AG04449 (cell line): ENCODE results near the gene RAB11A.

Experiments used
- CTCF ChIA-PET: fragments of 350-600 bp; formaldehyde crosslinking; extraction: SDS; loops from one replicate; lab custom pipeline; 2021; ENCODE audit warnings: antibody characterized with exemption; lab: Yijun Ruan, JAX
- POLR2A ChIA-PET: fragments of 400-600, 350-600 bp; formaldehyde crosslinking; extraction: SDS; loops from one replicate; lab custom pipeline; 2020; ENCODE audit warnings: antibody characterized with exemption, inconsistent platforms; lab: Yijun Ruan, JAX
- DNase-seq: peaks from one replicate; pipeline ENCODE4 v3.0.0-alpha.2; 2010; ENCODE audit warnings: low read depth, low spot score
- H3K4me3 ChIP-seq: 2 replicates; pipeline ENCODE4 v1.5.1; 2011; ENCODE audit warnings: low read depth, mild to moderate bottlenecking, control low read depth, low read length
- CTCF ChIP-seq: IDR thresholded peaks from one replicate; pipeline ENCODE4 v1.5.1; 2011; ENCODE audit warnings: mild to moderate bottlenecking, moderate library complexity, low read length, control low read depth, inconsistent platforms; ENCODE audit not compliant: insufficient read depth; ENCODE audit errors: missing control alignments

RAB11A gene

GRCh38 chr15:65869126-65869953 is at the start of gene RAB11A:
TSS of gene RAB11A (plus strand) at chr15:65869491. CDS start at chr15:65869586, 95 bp downstream.
- ChIA-PET CTCF (interaction anchor here (0.6 to 5.3 kb wide), 12 partner anchors 9 to 419 kb away, joined by 3 to 35 read pairs (median 4); partner anchors contain the start of gene INTS14), POLR2A (interaction anchor here (0.5 to 1.7 kb wide), 10 partner anchors 10 to 1270 kb away, joined by 3 to 16 read pairs (median 4); partner anchors contain the start of genes DENND4A and INTS14)
- peak within 1 kb of the TSS; percentile 97 for H3K4me3 ChIP-seq
- peak; percentile 78 for DNase-seq
- TF ChIP-seq CTCF = peak; percentile 62

- POLR2A ChIA-PET = no interaction called here
Measured at GRCh38 chr15:65819563-65819960, 49.7 kb upstream of the RAB11A start.

DNA sequence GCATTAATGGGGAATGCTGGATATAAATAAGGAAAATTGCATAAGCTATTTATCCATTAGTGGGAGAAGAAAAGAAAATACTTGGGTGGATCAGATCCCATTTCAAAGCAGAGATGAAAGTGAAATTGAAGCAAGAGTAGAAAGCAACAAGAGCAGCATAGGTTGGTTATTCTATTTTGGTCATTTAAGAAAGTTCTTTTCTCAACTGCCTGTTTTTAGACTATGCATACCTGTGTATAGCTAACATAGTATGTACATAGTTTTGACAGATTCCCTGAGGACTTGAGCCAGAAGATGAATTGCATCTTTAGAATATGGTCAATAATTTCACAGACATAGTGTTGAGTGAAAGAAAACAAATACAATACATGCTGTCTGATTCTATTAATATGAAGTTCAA is 48.2 kb upstream of the RAB11A start:
- H3K4me3 ChIP-seq = no peak overlapping the region
- ChIA-PET POLR2A (no interaction called here), CTCF (interaction anchor here (1.1 to 1.8 kb wide), 2 partner anchors 8 to 183 kb away, joined by 4 to 5 read pairs; no protein-coding TSS in a partner anchor)
- DNase-seq = no peak
- TF ChIP-seq CTCF = no peak

More at GRCh38 chr15:65819563-65819960, 49.7 kb upstream of the RAB11A start:
- CTCF ChIA-PET = interaction anchor here (0.8 to 1.2 kb wide), 4 partner anchors 15 to 181 kb away, joined by 3 to 6 read pairs (median 4); partner anchors contain the start of gene RAB11A
- no peak overlapping the region for H3K4me3 ChIP-seq
- no peak for TF ChIP-seq CTCF
- no peak for DNase-seq

DNA sequence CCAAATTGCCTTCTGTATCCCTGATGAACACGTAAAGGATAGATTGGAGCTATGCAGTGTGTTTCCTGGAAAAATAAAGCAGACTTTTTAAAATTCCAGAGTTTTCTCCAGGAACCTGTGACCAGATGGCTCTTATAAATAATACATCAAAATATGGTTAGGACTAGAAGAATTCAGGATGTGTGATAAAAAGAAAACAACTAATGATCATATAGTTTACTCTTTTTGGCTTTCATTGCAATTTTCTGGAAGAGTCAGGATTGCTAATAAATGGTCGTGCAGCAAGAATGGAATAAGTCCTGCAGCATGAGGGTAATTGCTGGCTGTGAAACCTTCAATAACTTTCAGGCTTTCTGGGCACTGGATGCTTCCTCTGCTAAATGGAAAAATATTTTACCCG is 47.0 kb upstream of the RAB11A start:
- ChIA-PET CTCF (interaction anchor here (1.0 to 4.1 kb wide), 5 partner anchors 9 to 183 kb away, joined by 3 to 22 read pairs (median 4); no protein-coding TSS in a partner anchor), POLR2A (no interaction called here)
- H3K4me3 ChIP-seq = no peak overlapping the region
- DNase-seq = no peak
- TF ChIP-seq CTCF = no peak

DNA sequence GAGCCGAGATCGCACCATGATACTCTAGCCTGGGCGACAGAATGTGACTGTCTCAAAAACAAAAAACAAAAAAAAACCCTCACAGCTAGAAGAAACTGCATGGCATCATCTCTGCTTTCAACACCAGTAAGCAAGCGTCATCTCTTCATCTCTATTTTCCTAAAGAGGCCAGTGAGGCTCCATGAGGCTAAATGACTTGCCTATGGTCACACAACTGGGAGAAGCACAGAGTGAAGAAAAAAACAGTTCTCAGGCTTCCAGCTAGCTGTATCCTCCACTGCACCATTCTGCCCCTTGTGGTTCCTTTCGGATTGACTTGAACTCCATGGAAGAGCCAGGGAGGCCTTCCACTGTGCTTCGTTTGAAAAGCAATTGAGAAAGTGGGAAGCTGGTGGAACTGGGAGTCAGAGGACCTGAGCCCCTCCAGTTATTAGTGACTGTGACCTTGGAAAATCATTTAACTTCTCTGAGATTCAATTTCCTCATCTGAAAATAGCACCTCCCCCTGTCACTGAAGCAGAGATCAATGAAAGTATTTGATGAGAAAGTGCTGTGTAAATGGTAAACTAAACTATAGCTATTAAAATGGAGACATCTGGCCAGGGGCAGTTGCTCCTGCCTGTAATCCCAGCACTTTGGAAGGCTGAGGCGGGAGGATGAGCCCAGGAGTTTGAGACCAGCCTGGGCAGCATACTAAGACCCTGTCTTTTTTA is 45.1 kb upstream of the RAB11A start:
- TF ChIP-seq CTCF = peak; percentile 75
- CTCF ChIA-PET = interaction anchor here (0.6 to 4.2 kb wide), 29 partner anchors 8 to 228 kb away, joined by 3 to 26 read pairs (median 4); no protein-coding TSS in a partner anchor
- POLR2A ChIA-PET = no interaction called here
- DNase-seq = no peak
- H3K4me3 ChIP-seq = no peak overlapping the region
